HG03460 (cell line): ENCODE measurements around the gene NOC2L.
"Not testable (repeated sequence)": the region's sequence is repeated elsewhere in the genome, so short reads cannot be mapped to it uniquely, and the experiment has no call there.

Experiments used
- ATAC-seq: cut with Tn5 transposase; IDR thresholded peaks from one replicate; pipeline ENCODE4 v1.9.1; 2021; ENCODE audit not compliant: unreplicated experiment

NOC2L gene

GRCh38 chr1:994546-994945, 35.5 kb upstream of the NOC2L start:
- not testable (repeated sequence) for ATAC-seq

DNA sequence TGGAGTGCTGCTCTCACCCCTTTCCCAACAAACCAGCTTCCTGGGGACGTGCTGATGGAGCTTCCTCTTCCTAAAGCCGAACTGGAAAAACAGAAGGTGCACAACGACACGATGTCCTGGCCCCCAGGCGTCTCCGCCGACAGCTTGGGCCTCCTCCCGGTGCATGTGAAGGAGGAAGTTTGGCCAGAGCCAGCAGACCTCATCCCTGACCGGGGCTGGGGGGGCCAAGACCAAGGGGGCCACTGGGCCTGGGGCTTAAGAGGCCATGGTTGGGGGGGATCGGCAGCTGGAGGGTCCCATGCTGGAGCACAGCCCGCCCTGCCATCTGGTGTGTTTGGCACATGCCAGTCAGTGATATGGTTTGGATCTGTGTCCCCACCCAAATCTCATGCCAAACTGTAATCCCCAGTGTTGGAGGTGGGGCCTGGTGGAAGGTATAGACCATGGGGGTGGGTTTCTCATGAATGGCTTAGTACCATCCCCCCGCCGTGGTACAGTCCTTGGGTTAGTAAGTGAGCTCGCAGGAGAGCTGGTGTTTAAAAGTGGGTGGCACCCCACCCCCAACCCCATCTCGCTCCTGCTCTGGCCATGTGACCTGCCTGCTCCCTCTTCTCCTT, 34.4 kb upstream of the NOC2L start:
- no peak for ATAC-seq

- ATAC-seq = no peak
Observed at GRCh38 chr1:992362-992761, 33.3 kb upstream of the NOC2L start.

GRCh38 chr1:991895-992294, 32.8 kb upstream of the NOC2L start:
- no peak for ATAC-seq

GRCh38 chr1:991275-991674, 32.2 kb upstream of the NOC2L start:
- not testable (repeated sequence) for ATAC-seq

- not testable (repeated sequence) for ATAC-seq
Observed at GRCh38 chr1:988061-988460, 29.0 kb upstream of the NOC2L start.

- no peak for ATAC-seq
Observed at GRCh38 chr1:985126-985525, 26.1 kb upstream of the NOC2L start.

DNA sequence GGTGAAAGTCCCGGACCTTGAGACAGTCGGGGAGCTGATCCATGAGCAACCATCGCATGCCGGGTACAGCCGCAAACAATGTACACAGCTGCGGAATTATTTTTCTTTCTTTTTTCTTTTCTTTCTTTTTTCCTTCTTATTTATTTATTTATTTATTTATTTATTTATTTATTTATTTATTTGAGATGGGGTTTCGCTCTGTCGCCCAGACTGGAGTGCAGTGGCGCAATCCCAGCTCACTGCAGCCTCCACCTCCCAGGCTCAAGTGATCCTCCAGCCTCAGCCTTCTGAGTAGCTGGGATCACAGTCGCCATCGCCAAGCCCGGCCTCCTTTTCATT, 25.4 kb upstream of the NOC2L start:
- ATAC-seq = no peak

- no peak for ATAC-seq
Observed at GRCh38 chr1:983798-984475, 24.9 kb upstream of the NOC2L start.

GRCh38 chr1:982765-983436, 23.8 kb upstream of the NOC2L start:
- ATAC-seq = no peak

DNA sequence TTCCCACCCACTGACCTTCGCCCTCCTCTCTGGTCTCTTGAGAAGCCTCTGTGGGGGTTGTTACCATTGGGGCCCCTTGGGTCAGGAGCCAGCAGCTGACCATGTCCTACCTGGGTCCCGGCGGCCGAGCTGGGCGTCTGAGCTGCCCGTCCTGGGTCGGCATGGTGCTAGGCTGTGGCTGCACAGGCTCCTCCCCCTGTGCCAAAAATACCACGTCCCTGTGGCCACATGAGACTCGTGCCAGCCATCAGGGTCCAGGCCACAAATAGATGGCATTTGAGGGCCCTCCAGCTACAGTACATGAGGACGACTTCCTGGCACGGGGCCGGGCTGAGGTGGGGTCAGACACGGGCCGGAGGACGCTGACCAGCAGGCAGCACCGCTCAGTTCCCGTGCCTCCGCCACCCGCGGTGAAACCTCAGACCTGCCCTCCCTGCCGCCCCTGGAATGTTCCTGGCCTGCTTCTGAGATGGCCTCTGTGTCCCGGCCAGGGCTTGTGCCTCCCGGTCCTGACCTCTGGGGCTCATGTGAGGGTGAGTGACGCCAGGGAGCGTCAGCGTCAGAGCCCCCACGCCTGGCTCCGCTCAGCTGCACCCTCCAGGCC, 23.0 kb upstream of the NOC2L start, which contains the start of gene PERM1:
PERM1 (minus strand) TSS at position 139 of the 604 bp plus-strand sequence. CDS start 1,064 bp downstream, outside the sequence.
- ATAC-seq = no peak

- no peak for ATAC-seq
Observed at GRCh38 chr1:981491-981954, 22.5 kb upstream of the NOC2L start.

DNA sequence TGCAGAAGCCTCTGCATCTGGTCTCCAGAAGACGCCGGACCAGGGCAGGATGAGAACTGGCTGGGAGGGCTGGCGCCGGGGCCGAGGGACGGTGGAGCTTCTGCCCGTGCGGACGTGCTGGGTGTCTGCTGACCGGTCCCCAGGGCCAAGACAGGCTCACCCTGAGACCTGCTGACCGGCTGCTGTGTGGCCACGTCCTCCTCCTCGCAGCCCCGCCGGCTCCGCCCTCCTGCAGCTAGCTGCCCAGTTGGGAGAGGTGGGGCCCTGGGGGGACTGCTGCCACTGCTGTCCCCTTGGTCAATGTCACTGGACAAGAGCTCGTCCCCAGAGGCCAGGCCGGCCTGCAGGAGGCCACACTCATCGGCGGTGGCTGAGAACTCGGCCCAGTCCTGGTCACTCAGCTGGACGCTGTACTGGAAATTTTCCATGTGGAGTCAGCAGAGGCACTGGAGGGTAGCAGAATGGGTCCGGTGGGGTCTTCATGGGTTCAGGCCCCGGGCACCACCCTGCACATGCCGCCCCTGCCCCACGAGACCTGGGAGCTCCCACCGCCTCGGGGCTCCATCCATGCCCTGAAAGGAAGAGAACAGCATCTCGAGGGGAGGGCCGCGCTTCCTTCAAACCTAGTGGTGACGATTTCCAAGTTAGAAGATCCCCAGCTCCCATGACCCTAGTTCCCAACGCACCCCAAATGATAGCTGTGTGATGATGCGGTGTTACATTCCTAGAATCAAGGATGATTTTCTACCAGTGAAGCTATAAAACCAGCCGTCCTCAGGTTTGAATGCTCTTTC, 21.7 kb upstream of the NOC2L start:
- ATAC-seq = no peak

DNA sequence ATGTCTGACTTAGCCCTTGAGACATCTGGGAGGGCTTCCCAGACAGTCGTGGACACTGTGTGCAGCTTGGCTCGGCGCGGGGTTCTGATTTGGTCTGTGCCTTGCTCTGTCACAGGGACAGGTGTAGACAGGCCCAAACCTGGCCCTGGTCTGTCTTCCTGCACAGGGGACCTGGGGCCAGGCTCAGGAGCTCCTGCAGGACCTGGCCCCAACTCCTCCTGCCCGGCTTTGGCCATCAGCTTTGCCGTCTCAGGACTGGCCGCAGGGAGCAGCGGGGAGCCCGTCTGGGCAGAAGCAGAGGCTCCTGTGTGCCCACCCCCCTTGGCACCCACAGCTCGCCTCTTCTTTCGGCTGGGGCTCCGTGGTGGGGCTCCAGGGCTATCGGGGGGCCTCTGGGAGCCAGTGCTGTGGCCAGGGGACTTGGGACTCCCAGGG, 21.1 kb upstream of the NOC2L start:
- ATAC-seq = no peak

- ATAC-seq = no peak
Observed at GRCh38 chr1:979744-980072, 20.7 kb upstream of the NOC2L start.

DNA sequence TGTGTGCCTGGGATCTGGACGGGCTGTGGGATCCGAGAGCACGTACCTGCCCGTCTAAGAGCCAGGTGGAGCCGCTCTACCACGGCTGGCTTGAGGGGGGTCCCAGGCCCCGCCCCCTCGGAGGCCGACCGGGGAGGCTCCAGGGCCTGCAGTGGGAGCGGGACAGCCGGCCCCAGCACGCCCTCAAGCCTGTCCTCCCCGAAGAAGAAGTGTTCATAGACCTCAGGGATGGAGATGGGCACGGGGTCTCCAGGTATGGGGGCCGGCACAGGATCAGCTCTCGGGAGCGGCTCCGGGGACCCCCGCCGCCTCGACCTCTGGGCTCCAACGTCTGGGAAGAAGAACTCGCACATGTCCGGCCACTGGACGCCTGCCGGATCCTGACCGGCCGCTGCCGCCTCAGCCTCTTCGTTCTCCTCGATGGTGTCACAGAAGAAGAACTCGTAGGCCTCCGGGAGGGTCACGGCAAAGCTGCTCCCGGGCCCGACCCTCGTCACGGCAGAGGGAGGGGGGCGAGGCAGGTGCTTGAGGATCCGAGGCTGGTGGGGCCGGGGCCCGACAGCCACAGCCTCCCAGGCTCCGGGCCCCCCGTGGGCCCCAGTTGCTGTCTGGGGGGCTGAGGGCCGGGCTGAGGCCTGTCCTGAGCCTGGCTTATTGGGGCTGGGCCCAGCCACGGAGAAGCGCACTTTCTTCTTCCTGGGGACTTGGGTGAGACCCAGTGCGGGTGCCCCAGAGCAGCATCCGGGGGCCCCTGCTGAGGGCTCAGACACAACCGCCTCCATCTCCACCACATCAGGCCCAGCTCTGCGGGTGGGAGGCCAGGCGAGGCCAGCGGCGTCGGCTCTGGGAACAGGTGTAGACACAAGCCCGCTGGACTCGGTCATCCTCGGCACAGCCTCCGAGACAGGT, 20.0 kb upstream of the NOC2L start:
- ATAC-seq = no peak

DNA sequence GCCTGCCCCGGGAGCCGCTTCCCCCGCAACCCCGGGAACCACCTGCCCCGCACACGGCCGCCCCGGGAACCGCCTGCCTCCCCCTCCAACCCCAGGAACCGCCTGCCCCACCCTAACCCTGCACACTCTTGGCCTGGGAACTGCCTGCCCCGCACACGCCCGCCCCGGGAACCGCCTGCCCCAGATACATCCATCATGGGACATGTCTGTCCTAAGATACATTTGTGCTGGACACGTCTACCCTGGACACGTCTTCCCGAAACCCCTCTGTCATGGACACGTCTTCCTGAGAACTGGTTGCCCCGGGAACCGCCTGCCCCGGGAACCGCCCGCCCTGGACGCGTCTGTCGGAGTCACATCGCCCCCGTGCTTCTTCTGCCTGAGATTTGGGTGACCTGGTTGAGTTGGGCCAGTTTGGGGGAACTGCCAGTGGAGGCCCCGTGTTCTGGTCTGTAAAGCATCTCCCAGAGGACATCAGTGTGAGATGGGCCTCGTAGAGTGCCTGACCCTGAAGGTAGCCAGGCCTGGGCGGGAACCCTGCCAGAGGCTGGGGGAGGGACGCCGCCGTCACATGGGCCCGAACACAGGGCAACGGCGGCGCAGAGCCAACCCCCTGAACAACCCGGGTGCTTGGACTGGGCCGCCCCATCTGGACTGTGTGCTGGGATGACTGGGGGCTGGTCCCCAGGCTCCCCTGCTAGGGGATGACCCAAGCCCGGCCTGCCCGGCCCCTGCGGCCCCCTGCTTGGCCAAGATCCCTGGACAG, 19.2 kb upstream of the NOC2L start:
- no peak for ATAC-seq

DNA sequence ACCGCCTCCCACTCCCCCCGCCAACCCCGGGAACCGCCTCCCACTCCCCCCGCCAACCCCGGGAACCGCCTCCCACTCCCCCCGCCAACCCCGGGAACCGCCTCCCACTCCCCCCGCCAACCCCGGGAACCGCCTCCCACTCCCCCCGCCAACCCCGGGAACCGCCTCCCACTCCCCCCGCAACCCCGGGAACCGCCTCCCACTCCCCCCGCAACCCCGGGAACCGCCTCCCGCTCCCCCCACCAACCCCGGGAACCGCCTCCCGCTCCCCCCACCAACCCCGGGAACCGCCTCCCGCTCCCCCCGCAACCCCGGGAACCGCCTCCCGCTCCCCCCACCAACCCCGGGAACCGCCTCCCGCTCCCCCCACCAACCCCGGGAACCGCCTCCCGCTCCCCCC, 17.7 kb upstream of the NOC2L start:
- not testable (repeated sequence) for ATAC-seq
